T-cell (primary cell): Measurements from ENCODE around the gene TAF4. TPM values are rescaled to one million over a fixed set of nuclear protein-coding genes. Genes with fewer than 3 reads are reported as not detected.
A peak's percentile ranks its signal among the peaks of the same experiment; 100 is the strongest.
"Not testable (repeated sequence)": the region's sequence is repeated elsewhere in the genome, so short reads cannot be mapped to it uniquely, and the experiment has no call there.

Source experiments
- ATAC-seq, 4 experiments: fragments of 200-7000 bp in 3 of 4; fragments of 150-1000 bp in 1 of 4; cut with Tn5 transposase; replicated peaks in 1 of 4; 1 replicate in 3 of 4; 2 replicates in 1 of 4; pipeline ENCODE4 v1.10.0; 2021; ENCODE audit warnings: moderate library complexity in 3 of 4, mild to moderate bottlenecking in 2 of 4, moderate number of reproducible peaks in 1 of 4
- CTCF ChIA-PET, 2 donors: fragments of 300-600 bp; sonication (Branson Sonifier 250); formaldehyde crosslinking; loops; one replicate each; lab custom pipeline; 2022; ENCODE audit warnings: antibody characterized with exemption in 2 of 2; lab: Charles Lee
- POLR2A ChIA-PET, 2 donors: fragments of 300-600 bp; sonication (Branson Sonifier 250); formaldehyde crosslinking; loops; one replicate each; lab custom pipeline; 2022; ENCODE audit warnings: antibody characterized with exemption in 2 of 2; lab: Charles Lee
- DNase-seq, 35 experiments: peaks; one replicate each; pipeline versions ENCODE4 v3.0.0 to v3.0.0-alpha.2; 2013 to 2023
- H3K27ac ChIP-seq: one replicate; pipeline ENCODE4 v1.5.1; 2013; ENCODE audit warnings: low read length
- H3K27me3 ChIP-seq, 2 experiments: replicated peaks in 1 of 2; 1 replicate in 1 of 2; 2 replicates in 1 of 2; pipeline versions ENCODE4 v1.6.1 to v1.7.0; 2013; ENCODE audit warnings: low read length in 1 of 2, mixed read lengths in 1 of 2; ENCODE audit not compliant: control insufficient read depth in 2 of 2, insufficient read depth in 2 of 2; ENCODE audit errors: extremely low read depth in 1 of 2
- H3K36me3 ChIP-seq, 2 donors: 1 replicate in 1 of 2; 2 replicates in 1 of 2; pipeline versions ENCODE4 v1.6.1 to v1.7.0; 2013; ENCODE audit warnings: low read length in 1 of 2; ENCODE audit not compliant: control insufficient read depth in 2 of 2, insufficient read depth in 1 of 2; ENCODE audit errors: extremely low read depth in 1 of 2
- H3K4me1 ChIP-seq, 2 experiments: 1 replicate in 1 of 2; 2 replicates in 1 of 2; pipeline versions ENCODE4 v1.6.1 to v1.7.0; 2013; ENCODE audit warnings: low read length in 2 of 2, mixed read lengths in 1 of 2; ENCODE audit not compliant: insufficient read depth in 2 of 2, control insufficient read depth in 1 of 2; ENCODE audit errors: extremely low read depth in 1 of 2
- H3K4me3 ChIP-seq, 2 donors: 1 replicate in 1 of 2; 2 replicates in 1 of 2; pipeline versions ENCODE4 v1.5.1 to v1.7.0; 2013; ENCODE audit warnings: mild to moderate bottlenecking in 2 of 2, low read length in 1 of 2, moderate library complexity in 1 of 2; ENCODE audit not compliant: control insufficient read depth in 1 of 2; ENCODE audit errors: extremely low read depth in 1 of 2
- H3K9me3 ChIP-seq: 2 replicates; pipeline ENCODE4 v1.7.0; 2013
- H3K27ac Mint-ChIP-seq, 2 donors: one replicate each; pipeline ENCODE4 v1.8.0; 2020 to 2021; ENCODE audit warnings: mild to moderate bottlenecking in 2 of 2, mixed read lengths in 2 of 2
- H3K27me3 Mint-ChIP-seq, 2 donors: one replicate each; pipeline ENCODE4 v1.8.0; 2021 to 2022; ENCODE audit warnings: mixed read lengths in 2 of 2
- H3K36me3 Mint-ChIP-seq: one replicate; pipeline ENCODE4 v1.8.0; 2021; ENCODE audit warnings: mixed read lengths
- H3K4me1 Mint-ChIP-seq, 3 donors: one replicate each; pipeline ENCODE4 v1.8.0; 2020 to 2022; ENCODE audit warnings: mixed read lengths in 3 of 3, mild to moderate bottlenecking in 1 of 3
- H3K4me3 Mint-ChIP-seq, 3 donors: one replicate each; pipeline ENCODE4 v1.8.0; 2020 to 2022; ENCODE audit warnings: mild to moderate bottlenecking in 3 of 3, mixed read lengths in 3 of 3, moderate library complexity in 3 of 3
- H3K9me3 Mint-ChIP-seq, 3 donors: one replicate each; pipeline ENCODE4 v1.8.0; 2020 to 2022; ENCODE audit warnings: mixed read lengths in 3 of 3
- WGBS: methylation state at CpG from one replicate; pipeline ENCODE4 v1.1.5; 2013; ENCODE audit warnings: missing lambda C conversion rate; ENCODE audit not compliant: insufficient coverage; 5-methylcytosine and 5-hydroxymethylcytosine counted together
- total RNA-seq, 35 experiments: library from RNA in 6 of 35; stranded (reverse) in 6 of 35; fragments of 120-200 nt in 1 of 35; gene quantifications; one replicate each; pipeline versions ENCODE4 v1.2.1 to v1.2.4 and lab custom pipeline; 2013 to 2026

Gene TAF4
- total RNA-seq, 5 donors from 2014 or later (not counting 1 experiment from before 2014, with no cell fraction given) = 21.7 to 39.5 (median 35.2) TPM

- H3K36me3 ChIP-seq = peaks cover 15 to 60% of the 10 kb centered on the region in 2 donors
- ATAC-seq = no peak
Observed at GRCh38 chr20:61990484-61990883, 75.2 kb downstream of the TAF4 start.

GRCh38 chr20:61989741-61990140, 75.9 kb downstream of the TAF4 start:
- no peak for ATAC-seq
- CTCF ChIA-PET = no interaction called here
- H3K9me3 Mint-ChIP-seq = peaks cover 13 to 19% (median 19%) of the 10 kb centered on the region in 3 donors
- POLR2A ChIA-PET = no interaction called here
- H3K27ac Mint-ChIP-seq = no peak overlapping the region
- peak in 16 of 35 experiments; percentile 9 to 52 (median 22) for DNase-seq
- H3K4me1 ChIP-seq = peaks cover 0 to 29% of the 10 kb centered on the region in 2 experiments
- H3K27ac ChIP-seq = no peak overlapping the region
- H3K9me3 ChIP-seq = no peaks in the 10 kb centered on the region
- H3K4me1 Mint-ChIP-seq = peaks cover 0 to 15% (median 5%) of the 10 kb centered on the region in 3 donors
- peaks cover 76% of the 10 kb centered on the region for H3K36me3 Mint-ChIP-seq
- no peak overlapping the region for H3K4me3 ChIP-seq
- H3K4me3 Mint-ChIP-seq = no peak overlapping the region
- 78% methylated on average over 14 of the region's 14 CpGs for WGBS
- peaks cover 15 to 53% of the 10 kb centered on the region in 2 donors for H3K36me3 ChIP-seq
- no peaks in the 10 kb centered on the region for H3K27me3 ChIP-seq
- no peaks in the 10 kb centered on the region for H3K27me3 Mint-ChIP-seq

More at GRCh38 chr20:61990484-61990883, 75.2 kb downstream of the TAF4 start:
- Mint-ChIP-seq H3K9me3 (peaks cover 13 to 19% (median 19%) of the 10 kb centered on the region in 3 donors), H3K36me3 (peaks cover 83% of the 10 kb centered on the region), H3K4me3 (peak overlapping the region in 1 of 3 donors; percentile 24), H3K27ac (no peak overlapping the region), H3K27me3 (no peaks in the 10 kb centered on the region), H3K4me1 (peaks cover 0 to 14% (median 5%) of the 10 kb centered on the region in 3 donors)
- DNase-seq = no peak
- no peak overlapping the region for H3K4me3 ChIP-seq
- ChIA-PET CTCF (no interaction called here), POLR2A (no interaction called here)
- H3K9me3 ChIP-seq = no peaks in the 10 kb centered on the region
- H3K27me3 ChIP-seq = no peaks in the 10 kb centered on the region
- H3K27ac ChIP-seq = no peak overlapping the region
- WGBS = 93% methylated on average over 9 of the region's 11 CpGs
- H3K4me1 ChIP-seq = peaks cover 0 to 23% of the 10 kb centered on the region in 2 experiments

DNA sequence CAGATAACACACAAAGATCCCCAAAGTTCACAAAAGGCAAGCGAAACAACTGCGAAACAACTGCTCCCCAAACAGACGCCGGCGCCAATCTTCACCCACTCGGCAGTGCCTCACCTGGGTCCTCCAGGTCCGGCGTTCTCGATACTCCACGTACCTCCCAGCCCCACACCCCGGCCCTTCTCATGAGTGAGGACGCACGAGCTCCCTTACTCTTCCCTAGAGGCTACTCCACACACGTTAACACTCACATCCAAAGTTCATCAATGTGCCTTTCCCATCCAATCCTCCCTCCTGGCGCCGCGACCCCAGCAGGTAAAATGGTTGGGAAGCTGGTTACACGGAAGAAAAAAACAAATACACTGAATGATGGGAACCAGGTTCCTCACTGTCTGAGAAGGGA, 77.0 kb downstream of the TAF4 start:
- WGBS = 96% methylated on average over 14 of the region's 18 CpGs
- Histone ChIP-seq H3K4me1 (peaks cover 0 to 35% of the 10 kb centered on the region in 2 experiments), H3K4me3 (no peak overlapping the region), H3K27ac (no peak overlapping the region), H3K36me3 (peaks cover 24 to 53% of the 10 kb centered on the region in 2 donors), H3K27me3 (no peaks in the 10 kb centered on the region), H3K9me3 (no peaks in the 10 kb centered on the region)
- POLR2A ChIA-PET = no interaction called here
- ATAC-seq (no peak), DNase-seq (no peak)
- Mint-ChIP-seq H3K4me1 (peaks cover 10 to 22% (median 12%) of the 10 kb centered on the region in 3 donors), H3K36me3 (peaks cover 75% of the 10 kb centered on the region), H3K9me3 (peaks cover 13 to 19% (median 19%) of the 10 kb centered on the region in 3 donors), H3K27ac (no peak overlapping the region), H3K4me3 (no peak overlapping the region), H3K27me3 (no peaks in the 10 kb centered on the region)
- CTCF ChIA-PET = no interaction called here

GRCh38 chr20:61986762-61987321, 78.8 kb downstream of the TAF4 start:
- H3K9me3 ChIP-seq = no peaks in the 10 kb centered on the region
- no peak for DNase-seq
- H3K4me1 ChIP-seq = peaks cover 0 to 49% of the 10 kb centered on the region in 2 experiments
- H3K4me3 ChIP-seq = no peak overlapping the region
- no peak for ATAC-seq
- H3K36me3 ChIP-seq = peaks cover 24 to 45% of the 10 kb centered on the region in 2 donors
- H3K27ac Mint-ChIP-seq = no peak overlapping the region
- H3K27ac ChIP-seq = no peak overlapping the region
- no peaks in the 10 kb centered on the region for H3K27me3 Mint-ChIP-seq
- ChIA-PET CTCF (no interaction called here), POLR2A (no interaction called here)
- WGBS = 98% methylated on average over 11 of the region's 16 CpGs
- no peaks in the 10 kb centered on the region for H3K27me3 ChIP-seq
- peaks cover 6 to 10% (median 7%) of the 10 kb centered on the region in 3 donors for H3K9me3 Mint-ChIP-seq
- H3K4me3 Mint-ChIP-seq = peak overlapping the region in 1 of 3 donors; percentile 7
- peaks cover 17 to 28% (median 18%) of the 10 kb centered on the region in 3 donors for H3K4me1 Mint-ChIP-seq
- peaks cover 66% of the 10 kb centered on the region for H3K36me3 Mint-ChIP-seq

- no peaks in the 10 kb centered on the region for H3K27me3 Mint-ChIP-seq
- POLR2A ChIA-PET = no interaction called here
- H3K36me3 Mint-ChIP-seq = peaks cover 59% of the 10 kb centered on the region
- no peaks in the 10 kb centered on the region for H3K9me3 ChIP-seq
- DNase-seq (no peak), ATAC-seq (no peak)
- H3K4me1 Mint-ChIP-seq = peaks cover 24 to 40% (median 26%) of the 10 kb centered on the region in 3 donors
- H3K9me3 Mint-ChIP-seq = peaks cover 0 to 3% (median 0%) of the 10 kb centered on the region in 3 donors
- H3K4me3 ChIP-seq = no peak overlapping the region
- H3K27ac ChIP-seq = no peak overlapping the region
- CTCF ChIA-PET = no interaction called here
- no peaks in the 10 kb centered on the region for H3K27me3 ChIP-seq
- no peak overlapping the region for H3K27ac Mint-ChIP-seq
- no peak overlapping the region for H3K4me3 Mint-ChIP-seq
- peaks cover 0 to 53% of the 10 kb centered on the region in 2 experiments for H3K4me1 ChIP-seq
- 93% methylated on average over 3 of the region's 6 CpGs for WGBS
- H3K36me3 ChIP-seq = peaks cover 19 to 32% of the 10 kb centered on the region in 2 donors
Observed at GRCh38 chr20:61985096-61985495, 80.6 kb downstream of the TAF4 start.

GRCh38 chr20:61984431-61984830, 81.2 kb downstream of the TAF4 start:
- H3K27me3 ChIP-seq, H3K27ac ChIP-seq, H3K9me3 Mint-ChIP-seq, H3K4me3 ChIP-seq, H3K9me3 ChIP-seq, H3K4me3 Mint-ChIP-seq, CTCF ChIA-PET, ATAC-seq, H3K27me3 Mint-ChIP-seq, DNase-seq, H3K27ac Mint-ChIP-seq: not testable (repeated sequence)
- Mint-ChIP-seq H3K4me1 (peaks cover 24 to 34% (median 26%) of the 10 kb centered on the region in 3 donors), H3K36me3 (peaks cover 53% of the 10 kb centered on the region)
- H3K4me1 ChIP-seq = peaks cover 0 to 47% of the 10 kb centered on the region in 2 experiments
- H3K36me3 ChIP-seq = peaks cover 19 to 29% of the 10 kb centered on the region in 2 donors
- POLR2A ChIA-PET = interaction anchor here in 1 of 2 donors (0.6 kb wide), 1 partner anchor 357 kb away, joined by 10 read pairs; no protein-coding TSS in a partner anchor
- WGBS = 96% methylated on average over 14 of the region's 14 CpGs
